NCI-H1048 (cell line): ENCODE data around the gene EXOC8.

Source experiments
- DNase-seq: peaks from one replicate; lab custom pipeline; 2025; lab: John Stamatoyannopoulos, UW

Gene EXOC8, protein sequence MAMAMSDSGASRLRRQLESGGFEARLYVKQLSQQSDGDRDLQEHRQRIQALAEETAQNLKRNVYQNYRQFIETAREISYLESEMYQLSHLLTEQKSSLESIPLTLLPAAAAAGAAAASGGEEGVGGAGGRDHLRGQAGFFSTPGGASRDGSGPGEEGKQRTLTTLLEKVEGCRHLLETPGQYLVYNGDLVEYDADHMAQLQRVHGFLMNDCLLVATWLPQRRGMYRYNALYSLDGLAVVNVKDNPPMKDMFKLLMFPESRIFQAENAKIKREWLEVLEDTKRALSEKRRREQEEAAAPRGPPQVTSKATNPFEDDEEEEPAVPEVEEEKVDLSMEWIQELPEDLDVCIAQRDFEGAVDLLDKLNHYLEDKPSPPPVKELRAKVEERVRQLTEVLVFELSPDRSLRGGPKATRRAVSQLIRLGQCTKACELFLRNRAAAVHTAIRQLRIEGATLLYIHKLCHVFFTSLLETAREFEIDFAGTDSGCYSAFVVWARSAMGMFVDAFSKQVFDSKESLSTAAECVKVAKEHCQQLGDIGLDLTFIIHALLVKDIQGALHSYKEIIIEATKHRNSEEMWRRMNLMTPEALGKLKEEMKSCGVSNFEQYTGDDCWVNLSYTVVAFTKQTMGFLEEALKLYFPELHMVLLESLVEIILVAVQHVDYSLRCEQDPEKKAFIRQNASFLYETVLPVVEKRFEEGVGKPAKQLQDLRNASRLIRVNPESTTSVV

GRCh38 chr1:231337472-231338269 lies at the start of gene EXOC8:
EXOC8 (minus strand) TSS chr1:231337852; CDS start chr1:231337745, 107 bp downstream.
- DNase-seq: peak; percentile 99

DNA sequence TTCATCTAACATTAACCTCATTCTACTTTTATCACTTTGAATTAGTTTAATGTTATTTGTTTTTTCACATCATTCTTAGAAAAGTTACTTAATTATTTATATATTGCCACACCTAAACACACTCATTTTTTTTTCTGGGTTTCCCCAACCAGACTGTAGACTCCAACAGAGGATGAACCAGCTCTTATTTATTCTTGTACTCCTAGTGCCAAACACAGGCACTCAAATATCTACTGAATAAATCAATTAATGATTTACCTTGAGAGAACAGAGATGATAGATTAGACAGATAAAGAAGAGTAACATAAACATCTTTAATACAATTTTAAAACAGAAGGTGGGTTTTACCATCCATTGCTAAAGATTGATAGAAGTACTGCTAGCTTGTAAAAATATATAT lies 48.8 kb upstream of the EXOC8 start:
- no peak for DNase-seq

DNA sequence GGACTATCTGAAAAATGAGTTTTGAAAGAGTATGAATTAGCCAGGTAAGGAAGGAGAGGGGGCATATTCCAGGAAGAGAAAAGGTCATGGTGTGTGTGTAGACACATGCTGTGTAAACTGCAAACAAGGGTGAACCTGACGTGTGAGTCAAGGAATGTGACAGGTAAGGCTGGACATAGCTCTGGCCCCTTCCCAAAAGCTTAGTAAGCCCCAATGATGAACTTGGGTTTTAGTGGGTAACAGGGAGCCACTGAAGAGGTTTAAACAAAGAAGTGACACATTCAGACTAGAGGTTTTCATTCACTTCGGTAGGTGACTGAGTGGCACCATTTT lies 47.7 kb upstream of the EXOC8 start:
- DNase-seq: no peak

DNA sequence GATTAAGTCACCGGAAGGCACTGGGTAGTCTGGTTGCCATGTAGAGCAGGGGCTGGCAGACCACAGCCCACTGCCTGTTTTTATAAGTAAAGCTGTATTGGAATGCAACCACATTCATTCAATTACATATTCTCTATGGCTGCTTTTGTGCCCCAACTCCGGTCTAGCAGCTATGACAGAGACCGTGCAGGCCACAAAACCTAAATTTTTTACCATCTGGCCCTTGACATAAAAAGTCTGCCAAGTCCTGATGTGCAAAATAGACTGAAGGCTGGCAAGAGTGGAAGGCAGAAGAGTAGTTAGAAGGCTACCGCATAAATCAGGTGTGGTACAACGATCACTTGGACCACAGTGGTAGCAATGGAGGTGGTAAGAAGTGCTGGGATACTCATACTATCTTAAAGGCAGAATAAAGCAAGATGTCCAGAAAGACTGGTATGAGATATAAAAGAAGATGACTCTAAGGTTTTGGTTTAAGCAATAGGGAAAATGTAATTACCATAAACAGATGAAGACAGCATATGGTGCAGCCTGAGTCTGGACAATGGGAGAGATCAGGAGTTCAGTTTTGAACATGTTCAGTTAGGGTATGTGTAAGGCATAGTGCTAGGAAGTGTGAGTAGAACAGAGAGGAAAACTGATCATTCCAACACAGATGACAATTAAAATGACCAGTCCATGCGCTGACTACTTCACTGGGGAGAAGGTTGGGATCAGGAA lies 47.2 kb upstream of the EXOC8 start:
- DNase-seq: no peak

DNA sequence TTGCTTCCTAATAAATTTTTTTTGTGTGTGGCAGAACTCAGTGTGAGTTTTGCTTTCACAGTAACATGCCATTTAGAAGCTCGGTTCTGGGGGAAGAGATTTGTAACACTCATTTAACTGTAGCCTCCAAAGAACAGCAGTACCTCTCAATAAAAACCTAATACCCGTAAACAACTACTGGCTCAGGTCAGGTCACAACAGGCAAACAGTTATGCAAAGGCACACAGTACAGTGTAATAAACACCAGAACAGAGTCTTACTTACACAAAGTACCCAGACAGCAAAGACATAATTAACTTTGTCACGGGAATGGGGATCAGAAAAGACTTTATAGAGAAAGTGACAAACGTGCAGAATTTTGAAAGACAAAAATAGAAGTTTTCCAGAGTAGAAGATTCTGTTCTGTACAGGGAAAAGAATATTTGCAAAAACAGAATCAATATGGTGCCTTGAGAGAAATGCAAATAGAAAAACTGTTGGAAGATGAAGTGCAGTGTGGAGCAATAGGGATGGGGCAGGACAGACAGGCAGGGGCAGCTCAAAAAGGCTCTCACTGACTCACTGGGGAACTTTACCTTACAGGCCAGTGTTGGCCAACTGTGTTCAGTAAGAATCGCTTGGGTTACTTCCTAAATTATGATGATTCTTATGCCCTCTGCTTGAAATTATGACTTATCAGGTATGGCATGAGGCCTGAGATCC lies 45.7 kb upstream of the EXOC8 start:
- no peak for DNase-seq

GRCh38 chr1:231382426-231382825 lies 44.8 kb upstream of the EXOC8 start:
- DNase-seq: no peak

DNA sequence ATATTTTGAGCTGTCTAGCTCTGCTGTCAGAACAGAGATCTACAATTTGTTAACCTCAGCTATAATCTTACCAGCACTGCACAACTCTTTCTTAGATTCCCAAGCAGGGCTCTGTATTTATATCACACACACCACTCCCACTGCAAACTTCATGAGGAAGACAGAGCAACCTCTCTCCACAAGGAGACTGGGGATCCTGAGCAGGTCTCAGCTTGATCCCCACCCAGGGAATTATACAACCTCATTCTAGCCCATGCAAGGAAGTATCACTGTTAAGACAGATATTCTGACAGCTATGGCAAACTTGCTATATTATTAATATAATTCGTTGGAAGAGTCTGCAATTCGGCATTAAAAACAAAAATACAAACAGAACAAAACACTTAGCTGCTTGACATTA lies 44.1 kb upstream of the EXOC8 start:
- DNase-seq: no peak

GRCh38 chr1:231376875-231377549 lies 39.4 kb upstream of the EXOC8 start:
- no peak for DNase-seq

DNA sequence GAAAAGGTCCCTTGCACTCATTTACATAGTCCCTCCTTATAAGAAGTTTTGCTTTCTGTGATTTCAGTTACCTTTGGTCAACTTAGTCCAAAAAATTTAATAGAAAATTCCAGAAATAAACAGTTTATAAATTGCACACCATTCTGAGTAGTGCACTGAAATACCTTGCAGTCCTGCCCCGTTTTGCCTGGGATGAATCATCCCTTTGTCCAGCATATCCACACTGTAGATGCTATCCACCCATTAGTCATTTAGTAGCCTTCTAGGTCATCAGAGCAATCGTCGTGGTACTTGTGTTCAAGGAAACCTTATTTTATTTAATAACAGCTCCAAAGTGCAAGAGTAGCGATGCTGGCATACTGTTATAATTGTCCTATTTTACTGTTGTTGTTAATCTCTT lies 38.4 kb upstream of the EXOC8 start:
- DNase-seq: no peak

DNA sequence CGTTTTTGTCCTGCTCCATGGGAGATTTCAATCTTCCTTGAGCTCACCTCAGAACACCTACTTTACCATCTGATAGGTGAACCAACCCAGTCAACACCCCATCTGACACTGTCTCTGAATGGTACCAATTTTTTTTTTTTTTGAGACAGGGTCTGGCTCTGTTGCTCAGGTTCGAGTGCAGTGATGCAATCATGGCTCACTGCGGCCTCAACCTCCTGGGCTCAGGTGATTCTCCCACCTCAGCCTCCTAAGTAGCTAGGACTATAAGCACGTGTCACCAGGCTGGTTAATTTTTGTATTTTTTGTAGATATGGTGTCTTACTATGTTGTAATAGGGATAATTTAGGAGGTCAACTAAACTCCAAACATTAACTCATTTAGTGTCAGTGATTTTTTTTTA lies 36.7 kb upstream of the EXOC8 start:
- DNase-seq: no peak

DNA sequence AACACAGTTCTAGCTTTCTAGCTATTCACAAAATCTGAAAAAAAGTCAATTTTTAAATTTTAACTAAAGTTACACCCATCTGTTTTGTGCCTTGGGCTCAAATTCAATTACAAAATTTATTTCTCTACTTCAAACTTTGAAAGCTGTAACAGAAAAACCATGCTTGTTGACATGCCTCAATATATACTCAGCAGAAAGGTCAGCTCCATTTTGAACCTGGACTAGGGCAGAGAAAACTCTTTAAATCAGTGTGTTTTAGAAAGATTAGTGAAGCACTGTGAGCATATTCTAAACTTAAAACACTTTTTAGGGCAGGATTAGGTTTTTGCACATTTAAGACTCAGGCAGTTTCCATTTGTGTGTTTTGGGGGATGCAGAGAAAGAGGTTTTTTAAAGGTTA lies 34.8 kb upstream of the EXOC8 start:
- DNase-seq: no peak

DNA sequence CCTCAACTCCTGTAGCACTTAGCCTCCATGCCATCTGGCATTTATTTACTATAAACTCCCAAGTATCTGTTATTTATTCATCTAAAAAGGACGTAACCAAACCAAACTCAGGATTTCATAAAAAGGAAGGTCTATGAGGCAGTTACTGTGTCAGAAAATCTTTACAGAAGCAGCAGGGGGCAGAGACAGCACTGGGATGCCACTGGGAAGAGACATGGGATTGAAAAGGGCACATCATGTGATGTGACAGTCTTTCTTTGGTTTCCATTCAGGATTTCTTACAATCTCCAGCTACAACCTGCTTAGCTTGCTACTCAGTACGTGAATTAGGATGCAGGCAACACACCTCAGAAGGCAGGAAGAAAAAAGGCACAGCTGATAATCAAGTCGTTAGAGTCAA lies 31.6 kb upstream of the EXOC8 start:
- no peak for DNase-seq

- DNase-seq: no peak
Measured at GRCh38 chr1:231364192-231364591, 26.5 kb upstream of the EXOC8 start.

GRCh38 chr1:231363624-231364023 lies 26.0 kb upstream of the EXOC8 start:
- DNase-seq: no peak

DNA sequence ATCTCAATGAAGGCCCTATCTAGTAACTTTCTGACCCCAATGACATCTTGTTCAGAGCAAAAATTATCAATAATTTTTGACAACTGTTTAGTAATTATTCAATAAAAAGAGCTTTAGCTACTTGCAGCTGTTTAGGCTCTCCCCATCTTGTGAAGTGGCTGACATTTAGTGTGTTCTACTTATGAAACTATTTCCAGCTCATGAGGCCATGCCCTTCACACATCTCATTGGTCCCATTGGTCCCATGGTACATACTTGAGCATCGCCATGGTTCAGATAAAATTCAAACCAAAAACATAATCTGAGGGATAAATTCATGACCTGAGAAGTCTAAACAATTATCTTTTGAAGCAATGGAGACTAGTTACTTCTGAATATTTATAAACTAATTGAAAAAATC lies 24.7 kb upstream of the EXOC8 start:
- no peak for DNase-seq

GRCh38 chr1:231359113-231359512 lies 21.5 kb upstream of the EXOC8 start:
- DNase-seq: no peak

DNA sequence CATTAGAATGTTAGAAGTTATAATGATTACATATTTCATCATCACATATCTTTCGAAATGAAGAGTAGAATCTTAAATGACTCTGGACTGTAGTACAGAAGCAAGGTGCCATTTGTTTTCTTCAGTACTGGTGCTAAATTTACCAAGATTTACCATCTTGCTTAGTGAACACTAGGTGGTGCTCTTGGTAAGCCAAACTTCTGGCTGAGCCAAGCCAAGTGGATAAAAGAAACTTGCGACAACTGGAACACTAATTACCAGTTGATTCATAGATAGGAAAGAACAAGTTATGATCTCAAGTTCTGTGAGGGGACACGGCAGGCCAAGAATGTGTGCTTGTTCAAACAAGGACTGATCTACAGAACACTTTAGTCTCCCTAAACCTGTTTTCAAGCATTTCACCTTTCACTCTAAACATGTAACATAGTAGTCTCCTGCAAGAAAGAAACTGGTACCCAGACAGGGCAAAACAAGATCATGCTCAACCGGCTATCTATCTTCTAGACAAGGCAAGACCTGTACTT lies 20.2 kb upstream of the EXOC8 start:
- DNase-seq: peak; percentile 63

GRCh38 chr1:231357187-231357772 lies 19.6 kb upstream of the EXOC8 start:
- no peak for DNase-seq

GRCh38 chr1:231355171-231355570 lies 17.5 kb upstream of the EXOC8 start:
- DNase-seq: no peak

GRCh38 chr1:231354330-231355020 lies 16.8 kb upstream of the EXOC8 start:
- no peak for DNase-seq
